Measurements from ENCODE around the gene INTS1.

DNA sequence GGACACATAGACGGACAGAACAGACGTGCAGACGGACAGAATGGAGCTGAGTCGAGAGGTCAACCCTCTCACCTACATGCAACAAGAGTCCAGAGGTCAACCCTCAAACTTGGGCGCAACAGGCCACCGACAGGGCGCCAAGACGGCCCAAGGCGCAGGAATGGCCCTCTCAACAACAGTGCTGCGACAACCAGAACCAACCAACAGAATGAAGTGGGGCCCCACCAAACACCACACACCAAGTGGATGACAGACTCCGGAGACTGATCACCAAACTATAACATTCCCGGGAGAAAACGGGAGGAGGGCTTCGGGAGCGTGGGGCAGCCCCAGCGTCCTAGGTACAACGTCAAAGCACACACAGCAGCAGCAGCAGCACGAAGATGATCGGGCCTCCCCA lies 13.4 kb downstream of the INTS1 start:
- TF ChIP-seq GATA2 (IDR thresholded peaks at IDR 0.05; ENCODE audit: low read depth, low read length), result no peak
- no peak for TF ChIP-seq GATA3 (IDR thresholded peaks at IDR 0.05; ENCODE audit: low read depth, low read length)
